HK-2 (cell line): Measurements from ENCODE around the gene USP17L21.
"Not testable (repeated sequence)": the region's sequence is repeated elsewhere in the genome, so short reads cannot be mapped to it uniquely, and the experiment has no call there.

Experiments
- DNase-seq: peaks from one replicate; pipeline ENCODE4 v3.0.0-alpha.2; 2018; ENCODE audit not compliant: unreplicated experiment

The USP17L21 gene, protein sequence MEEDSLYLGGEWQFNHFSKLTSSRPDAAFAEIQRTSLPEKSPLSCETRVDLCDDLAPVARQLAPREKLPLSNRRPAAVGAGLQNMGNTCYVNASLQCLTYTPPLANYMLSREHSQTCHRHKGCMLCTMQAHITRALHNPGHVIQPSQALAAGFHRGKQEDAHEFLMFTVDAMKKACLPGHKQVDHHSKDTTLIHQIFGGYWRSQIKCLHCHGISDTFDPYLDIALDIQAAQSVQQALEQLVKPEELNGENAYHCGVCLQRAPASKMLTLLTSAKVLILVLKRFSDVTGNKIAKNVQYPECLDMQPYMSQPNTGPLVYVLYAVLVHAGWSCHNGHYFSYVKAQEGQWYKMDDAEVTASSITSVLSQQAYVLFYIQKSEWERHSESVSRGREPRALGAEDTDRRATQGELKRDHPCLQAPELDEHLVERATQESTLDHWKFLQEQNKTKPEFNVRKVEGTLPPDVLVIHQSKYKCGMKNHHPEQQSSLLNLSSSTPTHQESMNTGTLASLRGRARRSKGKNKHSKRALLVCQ

DNA sequence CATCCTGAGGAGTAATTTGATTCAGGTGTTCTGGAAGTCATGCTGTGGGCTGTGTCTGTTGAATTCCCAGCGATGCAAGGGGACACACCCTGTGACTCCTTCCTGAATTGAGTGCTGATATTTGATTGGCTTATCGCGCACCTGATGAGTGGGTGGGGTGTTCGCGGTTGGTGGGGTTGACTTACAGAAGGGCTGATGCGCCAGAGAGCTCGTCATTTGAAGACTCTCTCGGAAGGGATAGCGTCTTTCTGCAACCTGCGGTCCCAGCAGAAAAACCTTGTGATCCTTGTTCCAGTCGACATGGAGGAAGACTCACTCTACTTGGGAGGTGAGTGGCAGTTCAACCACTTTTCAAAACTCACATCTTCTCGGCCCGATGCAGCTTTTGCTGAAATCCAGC, at the start of gene USP17L21:
Gene USP17L21, plus strand, starts transcription at position 301 of the 400 bp plus-strand sequence. Its CDS starts 0 bp downstream, at position 301.
- not testable (repeated sequence) for DNase-seq

DNA sequence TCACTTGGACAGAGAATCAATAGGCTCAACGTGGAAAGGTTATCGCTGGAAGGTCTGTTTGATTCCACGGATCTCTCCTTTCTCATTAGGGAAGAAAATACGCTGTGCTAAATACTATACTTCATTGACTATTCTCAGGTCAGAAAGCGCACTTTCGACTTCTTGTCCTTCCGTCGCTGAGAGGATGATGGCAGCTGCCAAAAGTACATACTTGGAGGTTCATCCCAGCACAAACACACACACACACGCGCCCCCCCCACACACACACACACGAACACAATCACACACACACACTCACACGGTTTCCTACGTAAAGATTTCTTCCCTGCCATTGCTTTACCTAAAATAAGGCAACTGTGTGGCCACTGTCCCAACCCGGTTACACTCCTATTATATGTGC, 48.0 kb upstream of the USP17L21 start:
- not testable (repeated sequence) for DNase-seq

DNA sequence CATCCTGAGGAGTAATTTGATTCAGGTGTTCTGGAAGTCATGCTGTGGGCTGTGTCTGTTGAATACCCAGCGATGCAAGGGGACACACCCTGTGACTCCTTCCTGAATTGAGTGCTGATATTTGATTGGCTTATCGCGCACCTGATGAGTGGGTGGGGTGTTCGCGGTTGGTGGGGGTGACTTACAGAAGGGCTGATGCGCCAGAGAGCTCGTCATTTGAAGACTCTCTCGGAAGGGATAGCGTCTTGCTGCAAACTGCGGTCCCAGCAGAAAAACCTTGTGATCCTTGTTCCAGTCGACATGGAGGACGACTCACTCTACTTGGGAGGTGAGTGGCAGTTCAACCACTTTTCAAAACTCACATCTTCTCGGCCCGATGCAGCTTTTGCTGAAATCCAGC, 47.6 kb upstream of the USP17L21 start, which contains the start of gene USP17L11:
Gene USP17L11, plus strand, starts transcription at position 301 of the 400 bp plus-strand sequence. Its CDS starts 0 bp downstream, at position 301.
- not testable (repeated sequence) for DNase-seq

DNA sequence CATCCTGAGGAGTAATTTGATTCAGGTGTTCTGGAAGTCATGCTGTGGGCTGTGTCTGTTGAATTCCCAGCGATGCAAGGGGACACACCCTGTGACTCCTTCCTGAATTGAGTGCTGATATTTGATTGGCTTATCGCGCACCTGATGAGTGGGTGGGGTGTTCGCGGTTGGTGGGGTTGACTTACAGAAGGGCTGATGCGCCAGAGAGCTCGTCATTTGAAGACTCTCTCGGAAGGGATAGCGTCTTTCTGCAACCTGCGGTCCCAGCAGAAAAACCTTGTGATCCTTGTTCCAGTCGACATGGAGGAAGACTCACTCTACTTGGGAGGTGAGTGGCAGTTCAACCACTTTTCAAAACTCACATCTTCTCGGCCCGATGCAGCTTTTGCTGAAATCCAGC, 42.8 kb upstream of the USP17L21 start, which contains the start of gene USP17L12:
Gene USP17L12, plus strand, starts transcription at position 301 of the 400 bp plus-strand sequence. Its CDS starts 0 bp downstream, at position 301.
- not testable (repeated sequence) for DNase-seq

DNA sequence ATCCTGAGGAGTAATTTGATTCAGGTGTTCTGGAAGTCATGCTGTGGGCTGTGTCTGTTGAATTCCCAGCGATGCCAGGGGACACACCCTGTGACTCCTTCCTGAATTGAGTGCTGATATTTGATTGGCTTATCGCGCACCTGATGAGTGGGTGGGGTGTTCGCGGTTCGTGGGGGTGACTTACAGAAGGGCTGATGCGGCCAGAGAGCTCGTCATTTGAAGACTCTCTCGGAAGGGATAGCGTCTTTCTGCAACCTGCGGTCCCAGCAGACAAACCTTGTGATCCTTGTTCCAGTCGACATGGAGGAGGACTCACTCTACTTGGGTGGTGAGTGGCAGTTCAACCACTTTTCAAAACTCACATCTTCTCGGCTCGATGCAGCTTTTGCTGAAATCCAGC, 38.1 kb upstream of the USP17L21 start, which contains the start of gene USP17L13:
Gene USP17L13, plus strand, starts transcription at position 301 of the 400 bp plus-strand sequence. Its CDS starts 0 bp downstream, at position 301.
- DNase-seq: not testable (repeated sequence)

DNA sequence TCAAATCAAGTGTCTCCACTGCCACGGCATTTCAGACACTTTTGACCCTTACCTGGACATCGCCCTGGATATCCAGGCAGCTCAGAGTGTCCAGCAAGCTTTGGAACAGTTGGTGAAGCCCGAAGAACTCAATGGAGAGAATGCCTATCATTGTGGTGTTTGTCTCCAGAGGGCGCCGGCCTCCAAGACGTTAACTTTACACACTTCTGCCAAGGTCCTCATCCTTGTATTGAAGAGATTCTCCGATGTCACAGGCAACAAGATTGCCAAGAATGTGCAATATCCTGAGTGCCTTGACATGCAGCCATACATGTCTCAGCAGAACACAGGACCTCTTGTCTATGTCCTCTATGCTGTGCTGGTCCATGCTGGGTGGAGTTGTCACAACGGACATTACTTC, 32.4 kb upstream of the USP17L21 start:
- DNase-seq: not testable (repeated sequence)

DNA sequence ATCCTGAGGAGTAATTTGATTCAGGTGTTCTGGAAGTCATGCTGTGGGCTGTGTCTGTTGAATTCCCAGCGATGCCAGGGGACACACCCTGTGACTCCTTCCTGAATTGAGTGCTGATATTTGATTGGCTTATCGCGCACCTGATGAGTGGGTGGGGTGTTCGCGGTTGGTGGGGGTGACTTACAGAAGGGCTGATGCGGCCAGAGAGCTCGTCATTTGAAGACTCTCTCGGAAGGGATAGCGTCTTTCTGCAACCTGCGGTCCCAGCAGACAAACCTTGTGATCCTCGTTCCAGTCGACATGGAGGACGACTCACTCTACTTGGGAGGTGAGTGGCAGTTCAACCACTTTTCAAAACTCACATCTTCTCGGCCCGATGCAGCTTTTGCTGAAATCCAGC, 28.6 kb upstream of the USP17L21 start, which contains the start of gene USP17L15:
Gene USP17L15, plus strand, starts transcription at position 301 of the 400 bp plus-strand sequence. Its CDS starts 0 bp downstream, at position 301.
- DNase-seq: not testable (repeated sequence)

DNA sequence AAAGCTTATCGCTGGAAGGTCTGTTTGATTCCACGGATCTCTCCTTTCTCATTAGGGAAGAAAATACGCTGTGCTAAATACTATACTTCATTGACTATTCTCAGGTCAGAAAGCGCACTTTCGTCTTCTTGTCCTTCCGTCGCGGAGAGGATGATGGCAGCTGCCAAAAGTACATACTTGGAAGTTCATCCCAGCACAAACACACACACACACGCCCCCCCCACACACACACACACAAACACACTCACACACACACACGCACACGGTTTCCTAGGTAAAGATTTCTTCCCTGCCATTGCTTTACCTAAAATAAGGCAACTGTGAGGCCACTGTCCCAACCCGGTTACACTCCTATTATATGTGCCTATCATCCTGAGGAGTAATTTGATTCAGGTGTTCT, 24.2 kb upstream of the USP17L21 start:
- not testable (repeated sequence) for DNase-seq

DNA sequence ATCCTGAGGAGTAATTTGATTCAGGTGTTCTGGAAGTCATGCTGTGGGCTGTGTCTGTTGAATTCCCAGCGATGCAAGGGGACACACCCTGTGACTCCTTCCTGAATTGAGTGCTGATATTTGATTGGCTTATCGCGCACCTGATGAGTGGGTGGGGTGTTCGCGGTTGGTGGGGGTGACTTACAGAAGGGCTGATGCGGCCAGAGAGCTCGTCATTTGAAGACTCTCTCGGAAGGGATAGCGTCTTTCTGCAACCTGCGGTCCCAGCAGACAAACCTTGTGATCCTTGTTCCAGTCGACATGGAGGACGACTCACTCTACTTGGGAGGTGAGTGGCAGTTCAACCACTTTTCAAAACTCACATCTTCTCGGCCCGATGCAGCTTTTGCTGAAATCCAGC, 19.1 kb upstream of the USP17L21 start, which contains the start of gene USP17L17:
Gene USP17L17, plus strand, starts transcription at position 301 of the 400 bp plus-strand sequence. Its CDS starts 0 bp downstream, at position 301.
- DNase-seq: not testable (repeated sequence)

DNA sequence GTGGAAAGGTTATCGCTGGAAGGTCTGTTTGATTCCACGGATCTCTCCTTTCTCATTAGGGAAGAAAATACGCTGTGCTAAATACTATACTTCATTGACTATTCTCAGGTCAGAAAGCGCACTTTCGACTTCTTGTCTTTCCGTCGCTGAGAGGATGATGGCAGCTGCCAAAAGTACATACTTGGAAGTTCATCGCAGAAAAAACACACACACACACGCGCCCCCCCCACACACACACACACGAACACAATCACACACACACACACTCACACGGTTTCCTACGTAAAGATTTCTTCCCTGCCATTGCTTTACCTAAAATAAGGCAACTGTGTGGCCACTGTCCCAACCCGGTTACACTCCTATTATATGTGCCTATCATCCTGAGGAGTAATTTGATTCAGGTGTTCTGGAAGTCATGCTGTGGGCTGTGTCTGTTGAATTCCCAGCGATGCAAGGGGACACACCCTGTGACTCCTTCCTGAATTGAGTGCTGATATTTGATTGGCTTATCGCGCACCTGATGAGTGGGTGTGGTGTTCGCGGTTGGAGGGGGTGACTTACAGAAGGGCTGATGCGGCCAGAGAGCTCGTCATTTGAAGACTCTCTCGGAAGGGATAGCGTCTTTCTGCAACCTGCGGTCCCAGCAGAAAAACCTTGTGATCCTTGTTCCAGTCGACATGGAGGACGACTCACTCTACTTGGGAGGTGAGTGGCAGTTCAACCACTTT, 14.6 kb upstream of the USP17L21 start, which contains the start of gene USP17L18:
Gene USP17L18, plus strand, starts transcription at position 678 of the 728 bp plus-strand sequence. Its CDS starts 0 bp downstream, at position 678.
- not testable (repeated sequence) for DNase-seq

DNA sequence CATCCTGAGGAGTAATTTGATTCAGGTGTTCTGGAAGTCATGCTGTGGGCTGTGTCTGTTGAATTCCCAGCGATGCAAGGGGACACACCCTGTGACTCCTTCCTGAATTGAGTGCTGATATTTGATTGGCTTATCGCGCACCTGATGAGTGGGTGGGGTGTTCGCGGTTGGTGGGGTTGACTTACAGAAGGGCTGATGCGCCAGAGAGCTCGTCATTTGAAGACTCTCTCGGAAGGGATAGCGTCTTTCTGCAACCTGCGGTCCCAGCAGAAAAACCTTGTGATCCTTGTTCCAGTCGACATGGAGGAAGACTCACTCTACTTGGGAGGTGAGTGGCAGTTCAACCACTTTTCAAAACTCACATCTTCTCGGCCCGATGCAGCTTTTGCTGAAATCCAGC, 9.6 kb upstream of the USP17L21 start, which contains the start of gene USP17L19:
Gene USP17L19, plus strand, starts transcription at position 301 of the 400 bp plus-strand sequence. Its CDS starts 0 bp downstream, at position 301.
- not testable (repeated sequence) for DNase-seq

DNA sequence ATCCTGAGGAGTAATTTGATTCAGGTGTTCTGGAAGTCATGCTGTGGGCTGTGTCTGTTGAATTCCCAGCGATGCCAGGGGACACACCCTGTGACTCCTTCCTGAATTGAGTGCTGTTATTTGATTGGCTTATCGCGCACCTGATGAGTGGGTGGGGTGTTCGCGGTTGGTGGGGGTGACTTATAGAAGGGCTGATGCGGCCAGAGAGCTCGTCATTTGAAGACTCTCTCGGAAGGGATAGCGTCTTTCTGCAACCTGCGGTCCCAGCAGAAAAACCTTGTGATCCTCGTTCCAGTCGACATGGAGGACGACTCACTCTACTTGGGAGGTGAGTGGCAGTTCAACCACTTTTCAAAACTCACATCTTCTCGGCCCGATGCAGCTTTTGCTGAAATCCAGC, 4.8 kb upstream of the USP17L21 start, which contains the start of gene USP17L20:
Gene USP17L20, plus strand, starts transcription at position 301 of the 400 bp plus-strand sequence. Its CDS starts 0 bp downstream, at position 301.
- not testable (repeated sequence) for DNase-seq

DNA sequence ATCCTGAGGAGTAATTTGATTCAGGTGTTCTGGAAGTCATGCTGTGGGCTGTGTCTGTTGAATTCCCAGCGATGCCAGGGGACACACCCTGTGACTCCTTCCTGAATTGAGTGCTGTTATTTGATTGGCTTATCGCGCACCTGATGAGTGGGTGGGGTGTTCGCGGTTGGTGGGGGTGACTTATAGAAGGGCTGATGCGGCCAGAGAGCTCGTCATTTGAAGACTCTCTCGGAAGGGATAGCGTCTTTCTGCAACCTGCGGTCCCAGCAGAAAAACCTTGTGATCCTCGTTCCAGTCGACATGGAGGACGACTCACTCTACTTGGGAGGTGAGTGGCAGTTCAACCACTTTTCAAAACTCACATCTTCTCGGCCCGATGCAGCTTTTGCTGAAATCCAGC, 4.6 kb downstream of the USP17L21 start, which contains the start of gene USP17L22:
Gene USP17L22, plus strand, starts transcription at position 301 of the 400 bp plus-strand sequence. Its CDS starts 0 bp downstream, at position 301.
- DNase-seq: not testable (repeated sequence)

DNA sequence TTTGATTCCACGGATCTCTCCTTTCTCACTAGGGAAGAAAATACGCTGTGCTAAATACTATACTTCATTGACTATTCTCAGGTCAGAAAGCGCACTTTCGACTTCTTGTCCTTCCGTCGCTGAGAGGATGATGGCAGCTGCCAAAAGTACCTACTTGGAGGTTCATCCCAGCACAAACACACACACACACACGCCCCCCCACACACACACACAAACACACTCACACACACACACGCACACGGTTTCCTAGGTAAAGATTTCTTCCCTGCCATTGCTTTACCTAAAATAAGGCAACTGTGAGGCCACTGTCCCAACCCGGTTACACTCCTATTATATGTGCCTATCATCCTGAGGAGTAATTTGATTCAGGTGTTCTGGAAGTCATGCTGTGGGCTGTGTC, 9.0 kb downstream of the USP17L21 start:
- not testable (repeated sequence) for DNase-seq
